Neuronal stem cell (in vitro differentiated cells): ENCODE results near the gene RAD51B.

Experiments
- DNase-seq: peaks from one replicate; pipeline ENCODE4 v3.0.0-alpha.2; 2013; ENCODE audit warnings: low spot score
- H2AFZ ChIP-seq: one replicate; pipeline ENCODE4 v1.6.1; 2013; ENCODE audit warnings: mild to moderate bottlenecking, low read length, inconsistent platforms
- H2AK5ac ChIP-seq: 2 replicates; pipeline ENCODE4 v1.6.1; 2013; ENCODE audit warnings: low read depth, mild to moderate bottlenecking, inconsistent platforms, low read length, moderate library complexity, mixed read lengths
- H2BK120ac ChIP-seq: 2 replicates; pipeline ENCODE4 v1.6.1; 2013; ENCODE audit warnings: low read depth, mild to moderate bottlenecking, inconsistent platforms, low read length, moderate library complexity, mixed read lengths
- H2BK12ac ChIP-seq: one replicate; pipeline ENCODE4 v1.6.1; 2013; ENCODE audit warnings: low read length, inconsistent platforms
- H2BK15ac ChIP-seq: 2 replicates; pipeline ENCODE4 v1.6.1; 2013; ENCODE audit warnings: mild to moderate bottlenecking, low read length, inconsistent platforms, mixed read lengths
- H2BK5ac ChIP-seq: one replicate; pipeline ENCODE4 v1.6.1; 2013; ENCODE audit warnings: inconsistent platforms, mild to moderate bottlenecking, low read length, moderate library complexity
- H3K14ac ChIP-seq: one replicate; pipeline ENCODE4 v1.6.1; 2013; ENCODE audit warnings: low read length, inconsistent platforms
- H3K18ac ChIP-seq: 2 replicates; pipeline ENCODE4 v1.6.1; 2013; ENCODE audit warnings: low read length, inconsistent platforms
- H3K23ac ChIP-seq: 2 replicates; pipeline ENCODE4 v1.6.1; 2013; ENCODE audit warnings: low read depth, mild to moderate bottlenecking, mixed read lengths, low read length, inconsistent platforms; ENCODE audit not compliant: poor library complexity
- H3K27ac ChIP-seq: replicated peaks from 3 replicates; pipeline ENCODE4 v1.5.1; 2013; ENCODE audit warnings: low read length, inconsistent platforms
- H3K27me3 ChIP-seq, 3 experiments: 2 replicates each; pipeline ENCODE4 v1.6.1; 2013; ENCODE audit warnings: low read length in 3 of 3, mild to moderate bottlenecking in 2 of 3, inconsistent platforms in 1 of 3, low read depth in 1 of 3, mixed read lengths in 1 of 3, moderate library complexity in 1 of 3; ENCODE audit not compliant: control insufficient read depth in 3 of 3, insufficient read depth in 3 of 3
- H3K36me3 ChIP-seq, 2 donors: replicated peaks in 1 of 2; 2 replicates each; pipeline ENCODE4 v1.6.1; 2013; ENCODE audit warnings: low read length in 2 of 2; ENCODE audit not compliant: control insufficient read depth in 2 of 2, insufficient read depth in 2 of 2
- H3K4ac ChIP-seq: 2 replicates; pipeline ENCODE4 v1.6.1; 2013; ENCODE audit warnings: inconsistent platforms, mild to moderate bottlenecking, low read length, moderate library complexity
- H3K4me1 ChIP-seq, 2 donors: 1 replicate in 1 of 2; 2 replicates in 1 of 2; pipeline ENCODE4 v1.6.1; 2013; ENCODE audit warnings: low read length in 2 of 2, low read depth in 1 of 2; ENCODE audit not compliant: control insufficient read depth in 2 of 2, insufficient read depth in 1 of 2
- H3K4me2 ChIP-seq: one replicate; pipeline ENCODE4 v1.6.1; 2013; ENCODE audit warnings: mild to moderate bottlenecking, low read length, inconsistent platforms; ENCODE audit not compliant: insufficient read depth, poor library complexity, severe bottlenecking
- H3K4me3 ChIP-seq, 2 donors: 2 replicates each; pipeline ENCODE4 v1.5.1; 2013; ENCODE audit warnings: low read length in 2 of 2, mild to moderate bottlenecking in 2 of 2, inconsistent platforms in 1 of 2, moderate library complexity in 1 of 2
- H3K79me1 ChIP-seq: one replicate; pipeline ENCODE4 v1.6.1; 2013; ENCODE audit warnings: low read depth, mild to moderate bottlenecking, inconsistent platforms, low read length, moderate library complexity
- H3K9ac ChIP-seq: one replicate; pipeline ENCODE4 v1.6.1; 2013; ENCODE audit warnings: mild to moderate bottlenecking, low read depth, low read length, inconsistent platforms; ENCODE audit not compliant: poor library complexity
- H3K9me3 ChIP-seq, 2 donors: replicated peaks in 1 of 2; 2 replicates each; pipeline versions ENCODE3 to v1.6.1; 2013; ENCODE audit warnings: low read length in 2 of 2, mild to moderate bottlenecking in 2 of 2, inconsistent platforms in 1 of 2, low read depth in 1 of 2, mixed read lengths in 1 of 2, moderate library complexity in 1 of 2; ENCODE audit not compliant: control insufficient read depth in 2 of 2, insufficient read depth in 1 of 2
- H4K8ac ChIP-seq: one replicate; pipeline ENCODE4 v1.6.1; 2013; ENCODE audit warnings: low read depth, mild to moderate bottlenecking, inconsistent platforms, low read length, moderate library complexity
- H4K91ac ChIP-seq: one replicate; pipeline ENCODE4 v1.6.1; 2013; ENCODE audit warnings: low read length, low read depth, mild to moderate bottlenecking, inconsistent platforms; ENCODE audit not compliant: poor library complexity
- WGBS, 2 donors: extraction: QIAGEN DNeasy Blood & Tissue Kit; methylation state at CpG; one replicate each; pipeline ENCODE4 v1.1.7; 2013; ENCODE audit warnings: missing lambda C conversion rate in 2 of 2, mixed read lengths in 1 of 2; ENCODE audit not compliant: insufficient read length in 2 of 2, insufficient replicate concordance in 1 of 2; ENCODE audit errors: extremely low coverage in 2 of 2; 5-methylcytosine and 5-hydroxymethylcytosine counted together

RAD51B gene

DNA sequence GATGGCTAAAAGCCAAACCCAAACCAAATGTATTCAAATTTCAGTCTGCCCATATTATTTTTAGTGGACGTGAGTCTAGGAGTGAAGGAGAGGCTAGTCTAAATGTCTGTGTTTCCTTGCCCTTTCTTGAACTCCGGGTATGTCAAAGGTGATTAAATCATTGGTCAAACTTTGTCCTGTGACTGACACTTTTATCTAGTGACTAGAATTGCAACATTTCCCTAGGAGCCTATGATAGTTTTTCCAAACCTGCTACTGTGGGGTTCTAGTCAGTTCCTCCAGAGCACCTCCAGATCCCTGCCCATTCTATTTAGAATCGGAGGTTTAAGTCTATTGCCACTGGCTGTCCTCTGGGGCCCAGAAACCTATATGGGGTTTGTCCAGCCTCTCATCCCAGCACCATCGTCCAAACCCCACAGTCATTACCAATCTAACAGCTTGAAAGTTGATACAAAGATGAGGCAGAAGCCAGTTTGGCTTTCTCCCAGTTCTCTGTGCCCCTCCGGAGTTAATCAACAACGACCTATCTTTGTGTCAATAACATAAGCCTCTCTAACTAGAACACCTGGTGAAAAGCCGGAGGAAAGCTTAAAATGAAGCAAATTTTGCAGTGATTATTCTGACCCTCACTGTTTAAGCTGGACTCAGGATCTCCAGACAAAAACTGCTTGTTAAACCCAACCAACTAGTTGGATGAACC, 666.6 kb downstream of the RAD51B start:
- peaks cover 0 to 8% (median 0%) of the 10 kb centered on the region in 3 experiments for H3K27me3 ChIP-seq
- no peak overlapping the region for H2BK12ac ChIP-seq
- H2BK15ac ChIP-seq: no peak overlapping the region
- H2BK120ac ChIP-seq: no peak overlapping the region
- no peak overlapping the region for H4K8ac ChIP-seq
- peaks cover 4 to 7% of the 10 kb centered on the region in 2 donors for H3K4me1 ChIP-seq
- peaks cover 0 to 3% of the 10 kb centered on the region in 2 donors for H3K9me3 ChIP-seq
- no peak overlapping the region for H3K4me2 ChIP-seq
- no peak overlapping the region for H2AFZ ChIP-seq
- H2AK5ac ChIP-seq: no peak overlapping the region
- no peak overlapping the region for H3K9ac ChIP-seq
- no CpG with 5 or more reads among the region's 7 CpGs for WGBS, 2 donors
- no peak for DNase-seq
- no peak overlapping the region for H3K4me3 ChIP-seq
- H3K14ac ChIP-seq: no peak overlapping the region
- no peak overlapping the region for H3K18ac ChIP-seq
- H2BK5ac ChIP-seq: no peak overlapping the region
- H3K27ac ChIP-seq: no peak overlapping the region
- H4K91ac ChIP-seq: no peak overlapping the region
- no peak overlapping the region for H3K4ac ChIP-seq
- H3K79me1 ChIP-seq: no peaks in the 10 kb centered on the region
- H3K23ac ChIP-seq: no peak overlapping the region
- H3K36me3 ChIP-seq: no peaks in the 10 kb centered on the region

DNA sequence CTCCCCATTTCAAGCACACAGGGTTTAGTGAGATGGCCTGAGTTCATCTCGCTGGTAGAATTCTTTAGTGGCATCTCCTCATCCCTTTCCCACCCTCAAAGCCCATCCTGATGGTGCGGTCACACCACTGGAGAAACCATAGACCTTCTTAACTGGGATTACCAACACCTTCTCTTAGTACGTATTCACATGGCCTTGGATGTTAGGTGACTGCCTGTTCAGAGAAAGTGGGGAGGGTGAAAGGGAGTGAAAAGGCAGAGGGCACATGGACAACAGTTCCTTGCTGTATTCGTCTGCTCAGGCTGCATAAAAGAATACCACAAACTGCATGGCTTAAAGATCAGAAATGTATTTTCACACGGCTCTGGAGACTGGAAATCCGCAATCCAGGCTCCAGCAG, 667.2 kb downstream of the RAD51B start:
- H3K23ac ChIP-seq: no peak overlapping the region

DNA sequence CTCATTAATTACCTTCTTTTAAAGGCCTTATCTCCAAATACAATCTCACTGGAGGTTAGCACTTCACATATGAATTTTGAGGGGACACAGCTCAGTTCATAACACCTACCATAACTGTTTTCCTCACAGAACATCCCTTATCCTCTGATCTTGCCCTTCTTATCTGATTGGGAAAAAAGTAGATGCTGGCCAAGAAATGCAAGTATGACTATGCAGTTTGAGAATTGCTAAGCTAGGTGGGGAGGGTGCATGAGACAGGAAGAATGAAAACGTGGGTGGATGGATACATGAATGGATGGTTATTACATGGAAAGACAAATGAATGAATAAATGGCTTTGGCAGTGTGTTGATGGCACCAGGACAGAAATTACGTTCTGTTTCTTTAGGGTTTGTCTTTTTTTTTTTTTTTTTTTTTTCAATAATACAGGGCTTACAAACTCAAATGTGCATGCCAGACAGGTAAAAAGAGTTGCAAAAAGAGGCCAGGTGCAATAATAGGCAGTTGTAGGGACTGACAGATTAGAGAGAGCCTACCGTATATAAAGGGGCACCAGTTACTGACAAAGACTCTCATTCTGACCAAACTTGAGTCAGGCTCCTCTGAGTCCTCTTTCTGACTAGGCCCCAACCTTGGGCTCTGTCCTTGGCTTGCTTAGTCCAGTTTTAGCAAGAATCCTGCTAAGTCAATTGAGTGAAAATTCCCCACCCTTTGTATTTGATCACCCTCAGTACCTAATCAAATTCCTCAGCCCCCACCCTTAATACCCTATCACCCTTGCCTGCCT, 668.4 kb downstream of the RAD51B start:
- no CpG with 5 or more reads among the region's 3 CpGs for WGBS, 2 donors

More for the DNA sequence above, 667.2 kb downstream of the RAD51B start:
- Histone ChIP-seq H3K4me2 (no peak overlapping the region), H3K27ac (no peak overlapping the region), H3K4me1 (peaks cover 4 to 7% of the 10 kb centered on the region in 2 donors), H3K79me1 (no peaks in the 10 kb centered on the region), H2BK12ac (no peak overlapping the region), H2AK5ac (no peak overlapping the region), H3K14ac (no peak overlapping the region), H4K91ac (no peak overlapping the region), H3K36me3 (no peaks in the 10 kb centered on the region), H4K8ac (no peak overlapping the region), H2BK15ac (no peak overlapping the region), H3K4me3 (no peak overlapping the region), H3K18ac (no peak overlapping the region), H3K27me3 (peaks cover 0 to 3% (median 0%) of the 10 kb centered on the region in 3 experiments), H2AFZ (no peak overlapping the region), H2BK120ac (no peak overlapping the region), H3K4ac (no peak overlapping the region), H3K9ac (no peak overlapping the region), H2BK5ac (no peak overlapping the region), H3K9me3 (no peaks in the 10 kb centered on the region)
- no peak for DNase-seq
- WGBS, 2 donors: no CpG with 5 or more reads among the region's 6 CpGs

DNA sequence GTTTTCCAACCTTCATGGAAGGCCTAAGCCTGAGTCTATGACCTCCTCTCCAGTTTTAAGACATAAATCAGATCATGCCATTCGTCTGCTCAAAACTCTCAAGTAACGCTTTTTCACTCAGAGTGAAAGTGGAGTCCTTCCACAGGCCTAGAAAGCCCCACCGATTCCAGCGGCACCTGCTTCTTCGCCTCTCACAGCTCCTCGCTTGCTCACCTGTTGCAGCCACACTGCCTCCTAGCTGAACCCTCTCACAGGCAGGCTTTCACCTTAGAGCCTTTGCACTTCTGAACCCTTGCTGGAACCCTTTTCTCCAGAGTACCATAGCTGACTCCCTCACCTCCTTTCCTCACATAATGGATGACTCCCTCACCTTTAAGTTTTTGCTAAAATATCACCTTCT, 672.2 kb downstream of the RAD51B start:
- Histone ChIP-seq H4K91ac (no peak overlapping the region), H3K9ac (no peak overlapping the region), H2BK120ac (no peak overlapping the region), H3K18ac (no peak overlapping the region), H2AK5ac (no peak overlapping the region), H3K14ac (no peak overlapping the region), H3K27ac (no peak overlapping the region), H2BK12ac (no peak overlapping the region), H3K9me3 (no peaks in the 10 kb centered on the region), H3K4ac (no peak overlapping the region), H3K79me1 (peaks cover 2% of the 10 kb centered on the region), H3K4me2 (no peak overlapping the region), H2AFZ (no peak overlapping the region), H3K4me1 (peaks cover 8% of the 10 kb centered on the region in 2 donors), H3K23ac (no peak overlapping the region), H3K4me3 (no peak overlapping the region), H3K27me3 (no peaks in the 10 kb centered on the region), H3K36me3 (no peaks in the 10 kb centered on the region), H2BK15ac (no peak overlapping the region), H4K8ac (no peak overlapping the region), H2BK5ac (no peak overlapping the region)
- WGBS, 2 donors: no CpG with 5 or more reads among the region's 6 CpGs
- no peak for DNase-seq

More for the DNA sequence above, 668.4 kb downstream of the RAD51B start:
- Histone ChIP-seq H2BK15ac (no peak overlapping the region), H3K79me1 (no peaks in the 10 kb centered on the region), H3K9me3 (no peaks in the 10 kb centered on the region), H3K9ac (no peak overlapping the region), H3K4me2 (no peak overlapping the region), H3K4me3 (no peak overlapping the region), H3K4ac (no peak overlapping the region), H3K27me3 (peaks cover 0 to under 1% (median 0%) of the 10 kb centered on the region in 3 experiments), H3K23ac (no peak overlapping the region), H2BK120ac (no peak overlapping the region), H4K8ac (no peak overlapping the region), H2BK5ac (no peak overlapping the region), H2BK12ac (no peak overlapping the region), H2AK5ac (no peak overlapping the region), H2AFZ (no peak overlapping the region), H4K91ac (no peak overlapping the region), H3K27ac (no peak overlapping the region), H3K4me1 (peaks cover 4 to 10% of the 10 kb centered on the region in 2 donors), H3K36me3 (no peaks in the 10 kb centered on the region), H3K18ac (no peak overlapping the region), H3K14ac (no peak overlapping the region)
- no peak for DNase-seq
